HG03095 (cell line): Measurements from ENCODE around the gene BTBD17.

Experiments used
- ATAC-seq: cut with Tn5 transposase; IDR thresholded peaks from one replicate; pipeline ENCODE4 v1.9.1; 2021; ENCODE audit warnings: moderate library complexity; ENCODE audit not compliant: unreplicated experiment

Gene BTBD17

GRCh38 chr17:74337834-74338500 lies 23.7 kb downstream of the BTBD17 start:
- ATAC-seq = no peak

- ATAC-seq = no peak
Measured at GRCh38 chr17:74336307-74336706, 25.4 kb downstream of the BTBD17 start.

GRCh38 chr17:74335529-74336062 lies 26.1 kb downstream of the BTBD17 start:
- ATAC-seq = no peak

GRCh38 chr17:74334393-74335039 lies 27.2 kb downstream of the BTBD17 start:
- ATAC-seq = no peak

GRCh38 chr17:74332763-74333283 lies 28.8 kb downstream of the BTBD17 start:
- ATAC-seq = no peak

GRCh38 chr17:74332017-74332650 lies 29.5 kb downstream of the BTBD17 start:
- no peak for ATAC-seq

GRCh38 chr17:74330446-74330845 lies 31.2 kb downstream of the BTBD17 start:
- ATAC-seq = no peak

GRCh38 chr17:74329378-74329777 lies 32.3 kb downstream of the BTBD17 start:
- no peak for ATAC-seq

GRCh38 chr17:74328487-74328886 lies 33.2 kb downstream of the BTBD17 start:
- no peak for ATAC-seq

GRCh38 chr17:74326506-74326905 lies 35.2 kb downstream of the BTBD17 start:
- no peak for ATAC-seq

- no peak for ATAC-seq
Measured at GRCh38 chr17:74325743-74326379, 35.8 kb downstream of the BTBD17 start, which contains the start of gene KIF19. TSS of gene KIF19 (plus strand) at chr17:74326226. CDS start at chr17:74326350, 124 bp downstream.

GRCh38 chr17:74325376-74325742 lies 36.3 kb downstream of the BTBD17 start:
- no peak for ATAC-seq

- no peak for ATAC-seq
Measured at GRCh38 chr17:74324521-74324920, 37.1 kb downstream of the BTBD17 start.

GRCh38 chr17:74318391-74318790 lies 43.3 kb downstream of the BTBD17 start:
- ATAC-seq = no peak

- no peak for ATAC-seq
Measured at GRCh38 chr17:74317071-74317470, 44.6 kb downstream of the BTBD17 start.

GRCh38 chr17:74316220-74316619 lies 45.4 kb downstream of the BTBD17 start:
- no peak for ATAC-seq

- ATAC-seq = no peak
Measured at GRCh38 chr17:74314877-74315276, 46.8 kb downstream of the BTBD17 start.

- no peak for ATAC-seq
Measured at GRCh38 chr17:74309902-74310301, 51.8 kb downstream of the BTBD17 start.

- no peak for ATAC-seq
Measured at GRCh38 chr17:74307984-74308773, 53.5 kb downstream of the BTBD17 start.
